ENCODE results near the gene CACHD1. TPM values are rescaled to one million over a fixed set of nuclear protein-coding genes. Genes with fewer than 3 reads are reported as not detected.

Gene CACHD1
- total RNA-seq, 1 experiment from 2014 or later: 3.9 TPM

DNA sequence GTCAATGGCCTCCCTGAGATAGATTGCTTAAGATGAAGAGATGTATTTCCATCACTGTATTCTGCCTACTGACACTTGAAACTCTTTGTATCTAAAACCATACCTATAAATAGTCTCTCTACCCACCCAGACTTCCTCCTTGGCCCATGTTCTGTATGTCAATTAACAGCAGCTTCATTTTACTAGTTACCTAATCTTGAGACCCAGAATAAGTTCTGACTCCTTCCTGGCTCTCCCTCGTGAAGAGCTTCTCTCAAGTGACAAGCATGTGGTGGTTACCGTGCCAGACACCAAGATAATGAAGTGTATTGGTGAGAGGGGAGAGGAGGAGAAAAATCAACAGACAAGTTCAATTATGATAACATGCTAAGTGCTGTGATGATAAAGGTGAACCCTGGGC, 146.1 kb downstream of the CACHD1 start:
- no TSS peak for BruUV-seq (replicated peaks)
- Mint-ChIP-seq H3K27ac (ENCODE audit: low read depth, unreplicated experiment) (no peak overlapping the region), H3K4me3 (ENCODE audit: unreplicated experiment) (no peak overlapping the region), H3K4me1 (ENCODE audit: insufficient read depth, unreplicated experiment) (peaks cover 5% of the 10 kb centered on the region), H3K36me3 (ENCODE audit: insufficient read depth, unreplicated experiment) (no peaks in the 10 kb centered on the region), H3K27me3 (ENCODE audit: insufficient read depth, unreplicated experiment) (no peaks in the 10 kb centered on the region), H3K9me3 (ENCODE audit: unreplicated experiment) (peaks cover 5% of the 10 kb centered on the region)
- intact Hi-C loops (cut with micrococcal nuclease): no loop called here
- ChIA-PET POLR2A (interaction anchor here (0.6 to 1.1 kb wide), 2 partner anchors 9 to 204 kb away, joined by 3 read pairs; no protein-coding TSS in a partner anchor), CTCF (interaction anchor here (0.6 to 1.6 kb wide), 2 partner anchors 12 to 13 kb away, joined by 3 to 4 read pairs; no protein-coding TSS in a partner anchor)
- DNase-seq (ENCODE audit: unreplicated experiment): no peak
- TF ChIP-seq, protein P1, sequence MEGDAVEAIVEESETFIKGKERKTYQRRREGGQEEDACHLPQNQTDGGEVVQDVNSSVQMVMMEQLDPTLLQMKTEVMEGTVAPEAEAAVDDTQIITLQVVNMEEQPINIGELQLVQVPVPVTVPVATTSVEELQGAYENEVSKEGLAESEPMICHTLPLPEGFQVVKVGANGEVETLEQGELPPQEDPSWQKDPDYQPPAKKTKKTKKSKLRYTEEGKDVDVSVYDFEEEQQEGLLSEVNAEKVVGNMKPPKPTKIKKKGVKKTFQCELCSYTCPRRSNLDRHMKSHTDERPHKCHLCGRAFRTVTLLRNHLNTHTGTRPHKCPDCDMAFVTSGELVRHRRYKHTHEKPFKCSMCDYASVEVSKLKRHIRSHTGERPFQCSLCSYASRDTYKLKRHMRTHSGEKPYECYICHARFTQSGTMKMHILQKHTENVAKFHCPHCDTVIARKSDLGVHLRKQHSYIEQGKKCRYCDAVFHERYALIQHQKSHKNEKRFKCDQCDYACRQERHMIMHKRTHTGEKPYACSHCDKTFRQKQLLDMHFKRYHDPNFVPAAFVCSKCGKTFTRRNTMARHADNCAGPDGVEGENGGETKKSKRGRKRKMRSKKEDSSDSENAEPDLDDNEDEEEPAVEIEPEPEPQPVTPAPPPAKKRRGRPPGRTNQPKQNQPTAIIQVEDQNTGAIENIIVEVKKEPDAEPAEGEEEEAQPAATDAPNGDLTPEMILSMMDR (IDR thresholded peaks at IDR 0.05; ENCODE audit: unreplicated experiment): no peak

DNA sequence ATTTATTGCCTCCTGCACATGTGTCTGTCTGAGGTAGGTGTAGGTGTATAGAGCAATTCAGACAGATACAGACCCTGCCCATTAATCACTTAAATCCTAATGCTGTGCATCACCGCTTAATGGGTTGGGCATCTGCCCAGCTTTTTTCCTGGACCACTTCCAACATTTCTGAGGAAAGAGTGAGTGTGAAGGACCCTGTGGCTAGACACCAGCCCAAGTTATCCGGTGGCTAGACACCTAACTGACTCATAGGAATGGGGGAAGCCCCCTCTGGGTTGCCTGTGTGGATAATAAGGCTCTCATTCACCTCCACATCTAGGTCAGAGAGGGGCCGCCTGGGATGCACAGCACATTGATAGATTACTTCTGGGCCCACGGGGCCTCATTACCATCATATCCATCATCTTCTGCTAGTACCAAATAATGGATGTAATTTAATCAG, 153.8 kb downstream of the CACHD1 start:
- Mint-ChIP-seq H3K9me3 (ENCODE audit: unreplicated experiment) (no peaks in the 10 kb centered on the region), H3K27ac (ENCODE audit: low read depth, unreplicated experiment) (no peak overlapping the region), H3K36me3 (ENCODE audit: insufficient read depth, unreplicated experiment) (peaks cover 5% of the 10 kb centered on the region), H3K4me1 (ENCODE audit: insufficient read depth, unreplicated experiment) (peaks cover 14% of the 10 kb centered on the region), H3K27me3 (ENCODE audit: insufficient read depth, unreplicated experiment) (no peaks in the 10 kb centered on the region), H3K4me3 (ENCODE audit: unreplicated experiment) (no peak overlapping the region)
- intact Hi-C loops (cut with micrococcal nuclease): no loop called here
- ChIA-PET CTCF (interaction anchor here (0.6 kb wide), 1 partner anchor 1001 kb away, joined by 3 read pairs; no protein-coding TSS in a partner anchor), POLR2A (no interaction called here)
- BruUV-seq (replicated peaks): no TSS peak
- TF ChIP-seq, protein P1 (IDR thresholded peaks at IDR 0.05; ENCODE audit: unreplicated experiment): no peak
- DNase-seq (ENCODE audit: unreplicated experiment): peak; percentile 86

DNA sequence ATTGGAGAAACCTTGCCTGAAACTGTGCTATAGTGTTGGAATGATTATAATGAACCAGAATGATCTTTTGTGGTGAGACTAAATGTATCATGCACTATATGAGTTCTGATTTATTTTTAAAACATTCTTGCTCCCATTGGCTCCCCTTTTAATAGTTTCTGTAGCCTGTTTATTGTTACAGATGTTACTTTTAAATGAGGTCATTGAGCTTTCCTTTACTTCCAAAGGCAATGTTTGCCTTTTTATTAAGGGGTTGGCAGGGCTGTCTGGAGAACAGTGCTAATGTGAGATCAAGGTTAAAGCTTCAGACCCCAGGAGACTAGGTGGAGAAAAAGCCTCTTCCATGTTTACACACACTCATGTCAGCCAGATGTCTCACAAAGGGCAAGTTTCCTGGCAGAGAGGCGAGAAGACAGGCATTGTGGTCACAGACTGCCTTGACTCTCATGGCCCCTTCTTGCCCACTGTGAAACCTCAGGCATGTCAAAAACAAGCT, 154.3 kb downstream of the CACHD1 start:
- Mint-ChIP-seq H3K4me3 (ENCODE audit: unreplicated experiment) (no peak overlapping the region), H3K4me1 (ENCODE audit: insufficient read depth, unreplicated experiment) (peaks cover 14% of the 10 kb centered on the region), H3K36me3 (ENCODE audit: insufficient read depth, unreplicated experiment) (peaks cover 5% of the 10 kb centered on the region), H3K27ac (ENCODE audit: low read depth, unreplicated experiment) (no peak overlapping the region), H3K27me3 (ENCODE audit: insufficient read depth, unreplicated experiment) (no peaks in the 10 kb centered on the region), H3K9me3 (ENCODE audit: unreplicated experiment) (no peaks in the 10 kb centered on the region)
- ChIA-PET POLR2A (interaction anchor here (1.0 kb wide), 2 partner anchors 9 to 153 kb away, joined by 3 to 4 read pairs; no protein-coding TSS in a partner anchor), CTCF (interaction anchor here (1.4 kb wide), 1 partner anchor 18 kb away, joined by 8 read pairs; no protein-coding TSS in a partner anchor)
- no TSS peak for BruUV-seq (replicated peaks)
- peak; percentile 25 for DNase-seq (ENCODE audit: unreplicated experiment)
- TF ChIP-seq, protein P1 (IDR thresholded peaks at IDR 0.05; ENCODE audit: unreplicated experiment): no peak
- intact Hi-C loops (cut with micrococcal nuclease): no loop called here

DNA sequence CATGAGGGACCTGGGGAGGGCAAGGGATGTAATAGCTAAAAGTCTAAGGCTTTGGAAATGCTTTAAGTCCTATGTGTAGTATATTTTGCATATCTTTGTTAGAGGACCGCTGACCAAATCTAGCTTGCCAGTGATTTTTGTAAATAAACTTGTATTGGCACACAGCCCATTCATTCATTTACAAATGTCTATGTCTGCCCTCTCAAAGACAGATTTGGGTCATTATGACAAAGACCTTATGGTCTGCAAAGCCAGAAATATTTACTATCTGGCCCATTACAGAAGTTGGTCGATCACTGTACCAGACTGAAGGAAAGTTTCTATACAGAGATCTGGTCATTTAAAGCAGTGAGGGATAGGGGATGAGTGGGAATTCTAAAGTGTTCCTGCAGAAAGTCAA, 154.9 kb downstream of the CACHD1 start:
- H3K4me1 Mint-ChIP-seq (ENCODE audit: insufficient read depth, unreplicated experiment): peaks cover 14% of the 10 kb centered on the region
- H3K4me3 Mint-ChIP-seq (ENCODE audit: unreplicated experiment): no peak overlapping the region
- BruUV-seq (replicated peaks): no TSS peak
- H3K9me3 Mint-ChIP-seq (ENCODE audit: unreplicated experiment): no peaks in the 10 kb centered on the region
- ChIA-PET CTCF (interaction anchor here (0.6 to 1.4 kb wide), 4 partner anchors 17 to 356 kb away, joined by 3 to 8 read pairs (median 4); no protein-coding TSS in a partner anchor), POLR2A (interaction anchor here (1.0 kb wide), 2 partner anchors 9 to 154 kb away, joined by 3 to 4 read pairs; no protein-coding TSS in a partner anchor)
- no peak for DNase-seq (ENCODE audit: unreplicated experiment)
- H3K36me3 Mint-ChIP-seq (ENCODE audit: insufficient read depth, unreplicated experiment): peaks cover 5% of the 10 kb centered on the region
- TF ChIP-seq, protein P1 (IDR thresholded peaks at IDR 0.05; ENCODE audit: unreplicated experiment): no peak
- no peaks in the 10 kb centered on the region for H3K27me3 Mint-ChIP-seq (ENCODE audit: insufficient read depth, unreplicated experiment)
- H3K27ac Mint-ChIP-seq (ENCODE audit: low read depth, unreplicated experiment): no peak overlapping the region
- intact Hi-C loops (cut with micrococcal nuclease): no loop called here
